ENCODE data around the gene TMEM150B. TPM values are rescaled to one million over a fixed set of nuclear protein-coding genes. Genes with fewer than 3 reads are reported as not detected.

TMEM150B gene
- polyA plus RNA-seq, 2 of the 4 experiments (the other 2 are of a cell fraction) = 0.26 to 0.39 TPM

DNA sequence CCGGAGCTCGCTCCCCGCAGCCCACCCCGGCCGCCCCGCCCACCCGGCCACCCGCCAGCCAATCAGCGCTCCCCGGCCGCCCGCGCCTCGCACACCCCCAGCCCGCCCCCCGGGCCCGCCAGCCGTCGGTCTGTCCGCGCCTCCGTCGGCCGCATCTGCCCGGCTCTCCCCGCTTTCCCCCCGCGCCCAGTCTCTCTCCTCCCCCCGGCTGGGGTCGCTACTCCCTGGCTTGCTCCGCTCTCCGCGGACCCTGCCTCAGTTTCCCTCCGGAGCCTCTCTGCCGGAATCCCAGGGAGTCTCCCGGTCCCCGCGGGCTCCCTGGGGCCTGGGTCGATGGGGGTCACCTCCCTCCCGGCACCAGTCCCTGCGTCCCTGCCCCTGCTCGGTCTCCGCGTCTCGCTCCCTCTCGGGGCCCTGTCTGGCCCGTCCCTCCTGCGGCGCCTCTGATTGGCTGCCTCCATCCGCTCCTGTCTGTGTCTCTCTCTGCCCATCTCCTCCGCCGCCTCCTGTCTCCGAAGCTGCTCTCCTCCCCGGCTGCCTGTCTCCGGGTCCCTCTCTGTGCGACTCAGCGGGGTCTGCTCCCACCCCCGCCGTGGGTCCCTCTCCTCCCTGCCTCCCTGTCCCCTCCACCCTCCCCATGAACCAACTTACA lies 44.6 kb upstream of the TMEM150B start (continued):
- TF ChIP-seq, protein P1, sequence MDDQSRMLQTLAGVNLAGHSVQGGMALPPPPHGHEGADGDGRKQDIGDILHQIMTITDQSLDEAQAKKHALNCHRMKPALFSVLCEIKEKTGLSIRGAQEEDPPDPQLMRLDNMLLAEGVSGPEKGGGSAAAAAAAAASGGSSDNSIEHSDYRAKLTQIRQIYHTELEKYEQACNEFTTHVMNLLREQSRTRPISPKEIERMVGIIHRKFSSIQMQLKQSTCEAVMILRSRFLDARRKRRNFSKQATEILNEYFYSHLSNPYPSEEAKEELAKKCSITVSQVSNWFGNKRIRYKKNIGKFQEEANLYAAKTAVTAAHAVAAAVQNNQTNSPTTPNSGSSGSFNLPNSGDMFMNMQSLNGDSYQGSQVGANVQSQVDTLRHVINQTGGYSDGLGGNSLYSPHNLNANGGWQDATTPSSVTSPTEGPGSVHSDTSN (IDR thresholded peaks at IDR 0.05) = peak; percentile 25; the same call in 1 of the 2 replicates
- no peak for TF ChIP-seq MAFK (IDR thresholded peaks at IDR 0.05; ENCODE audit: partially characterized antibody)
- TF ChIP-seq, protein P2, sequence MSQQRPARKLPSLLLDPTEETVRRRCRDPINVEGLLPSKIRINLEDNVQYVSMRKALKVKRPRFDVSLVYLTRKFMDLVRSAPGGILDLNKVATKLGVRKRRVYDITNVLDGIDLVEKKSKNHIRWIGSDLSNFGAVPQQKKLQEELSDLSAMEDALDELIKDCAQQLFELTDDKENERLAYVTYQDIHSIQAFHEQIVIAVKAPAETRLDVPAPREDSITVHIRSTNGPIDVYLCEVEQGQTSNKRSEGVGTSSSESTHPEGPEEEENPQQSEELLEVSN (IDR thresholded peaks at IDR 0.05; ENCODE audit: borderline replicate concordance, low read depth) = no peak
- TF ChIP-seq ZC3H11A (IDR thresholded peaks at IDR 0.05) = no peak
- TF ChIP-seq, protein P3, sequence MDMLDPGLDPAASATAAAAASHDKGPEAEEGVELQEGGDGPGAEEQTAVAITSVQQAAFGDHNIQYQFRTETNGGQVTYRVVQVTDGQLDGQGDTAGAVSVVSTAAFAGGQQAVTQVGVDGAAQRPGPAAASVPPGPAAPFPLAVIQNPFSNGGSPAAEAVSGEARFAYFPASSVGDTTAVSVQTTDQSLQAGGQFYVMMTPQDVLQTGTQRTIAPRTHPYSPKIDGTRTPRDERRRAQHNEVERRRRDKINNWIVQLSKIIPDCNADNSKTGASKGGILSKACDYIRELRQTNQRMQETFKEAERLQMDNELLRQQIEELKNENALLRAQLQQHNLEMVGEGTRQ (IDR thresholded peaks at IDR 0.05) = no peak
- TF ChIP-seq, protein P4, sequence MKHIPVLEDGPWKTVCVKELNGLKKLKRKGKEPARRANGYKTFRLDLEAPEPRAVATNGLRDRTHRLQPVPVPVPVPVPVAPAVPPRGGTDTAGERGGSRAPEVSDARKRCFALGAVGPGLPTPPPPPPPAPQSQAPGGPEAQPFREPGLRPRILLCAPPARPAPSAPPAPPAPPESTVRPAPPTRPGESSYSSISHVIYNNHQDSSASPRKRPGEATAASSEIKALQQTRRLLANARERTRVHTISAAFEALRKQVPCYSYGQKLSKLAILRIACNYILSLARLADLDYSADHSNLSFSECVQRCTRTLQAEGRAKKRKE (CRISPR knock-in tag; IDR thresholded peaks at IDR 0.05; ENCODE audit: low read depth) = no peak; the same call in 1 of the 2 replicates
- no peak for TF ChIP-seq HOXB5 (CRISPR knock-in tag; IDR thresholded peaks at IDR 0.05)

DNA sequence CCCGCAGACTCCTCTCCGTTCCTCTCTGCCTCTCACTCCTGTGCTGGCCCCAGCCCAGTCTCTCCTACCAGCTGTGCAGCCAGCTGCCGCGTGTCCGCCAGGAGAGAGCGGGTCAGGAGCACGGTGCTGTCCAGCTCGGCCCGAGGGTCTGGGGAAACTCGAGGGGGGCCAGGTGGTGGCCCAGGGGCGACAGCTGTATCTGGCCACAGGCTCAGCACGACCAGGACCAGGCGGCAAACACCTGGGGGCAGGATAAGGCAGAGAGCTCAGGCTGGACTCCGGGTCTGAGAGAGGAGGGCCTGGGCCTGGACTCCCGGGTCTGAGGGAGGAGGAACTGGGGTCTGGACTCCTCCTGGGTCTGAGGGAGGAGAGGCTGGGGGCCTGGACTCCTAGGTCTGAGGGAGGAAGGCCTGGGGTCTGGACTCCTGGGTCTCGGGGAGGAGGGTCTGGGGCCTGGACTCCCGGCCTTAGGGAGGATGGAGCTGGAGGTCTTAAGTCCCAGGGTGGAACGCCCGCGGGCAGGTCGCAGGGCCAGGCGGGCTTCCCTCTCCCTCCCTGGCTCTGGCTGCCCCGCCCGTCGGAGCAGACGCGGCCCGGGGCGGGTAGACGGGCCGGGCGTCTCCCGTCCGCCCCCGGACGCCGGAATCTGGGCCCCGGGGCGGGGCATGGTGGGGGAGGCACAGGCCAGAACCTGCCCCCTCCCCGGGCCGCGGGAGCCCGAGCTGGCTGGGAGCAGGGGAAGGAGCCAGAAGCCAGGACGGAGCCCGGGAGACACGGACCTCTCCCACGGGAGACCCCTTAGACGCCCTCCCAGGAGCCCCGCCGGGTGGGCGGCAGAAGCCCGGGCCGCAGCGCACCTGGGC lies 43.8 kb upstream of the TMEM150B start:
- ATAC-seq (peak; percentile 4 to 7; a peak in 3 of 6 replicates), FAIRE-seq (no peak), DNase-seq (ENCODE audit: low read depth in 1 of 2, low spot score in 1 of 2) (peak in 1 of 2 experiments; percentile 59)
- 28% methylated on average over 28 of the region's 54 CpGs for WGBS (ENCODE audit: missing lambda C conversion rate)
- Histone ChIP-seq H3K27ac (peak overlapping the region; percentile 91 to 96), H3K4me1 (peaks cover 53% of the 10 kb centered on the region), H3K4me3 (peak overlapping the region; percentile 85), H3K9me3 (no peaks in the 10 kb centered on the region), H3K4me2 (peak overlapping the region; percentile 93)
- POLR2A ChIA-PET = interaction anchor here (0.8 to 2.8 kb wide), 5 partner anchors 10 to 39 kb away, joined by 3 to 13 read pairs (median 4); partner anchors contain the start of genes KMT5C, TMEM238 and UBE2S
- CTCF ChIA-PET = interaction anchor here (0.6 to 14.8 kb wide), 9 partner anchors 9 to 228 kb away, joined by 3 to 105 read pairs (median 9); partner anchors contain the start of gene TMEM238
- TF ChIP-seq HOXB5 (CRISPR knock-in tag; IDR thresholded peaks at IDR 0.05) = no peak
- TF ChIP-seq BHLHE40 (IDR thresholded peaks at IDR 0.05; ENCODE audit: low read depth, low read length) = no peak
- TF ChIP-seq JUN (IDR thresholded peaks at IDR 0.05) = peak; percentile 34 to 38; a peak in 3 of 5 replicates
- no peak for TF ChIP-seq MAFK (IDR thresholded peaks at IDR 0.05; ENCODE audit: partially characterized antibody)
- TF ChIP-seq SMC3 (IDR thresholded peaks at IDR 0.05) = no peak
- TF ChIP-seq RARB (CRISPR knock-in tag; IDR thresholded peaks at IDR 0.05) = no peak
- no peak for TF ChIP-seq CBX8 (IDR thresholded peaks at IDR 0.05)
- TF ChIP-seq POLR2A (IDR thresholded peaks at IDR 0.05; ENCODE audit: low read length) = 0 out of 2 replicates have a peak, but pooled peaks have one; percentile 9
- TF ChIP-seq JUNB (IDR thresholded peaks at IDR 0.05) = no peak
- 0 out of 2 replicates have a peak, but pooled peaks have one; percentile 21 for TF ChIP-seq MAZ (IDR thresholded peaks at IDR 0.05; ENCODE audit: borderline replicate concordance, low read depth, low read length)
- no peak for TF ChIP-seq TFCP2L1 (CRISPR knock-in tag; IDR thresholded peaks at IDR 0.05)
- TF ChIP-seq ZFP36 (IDR thresholded peaks at IDR 0.05; ENCODE audit: borderline replicate concordance, partially characterized antibody) = peak; percentile 49
- no peak for TF ChIP-seq SREBF2 (IDR thresholded peaks at IDR 0.05)

DNA sequence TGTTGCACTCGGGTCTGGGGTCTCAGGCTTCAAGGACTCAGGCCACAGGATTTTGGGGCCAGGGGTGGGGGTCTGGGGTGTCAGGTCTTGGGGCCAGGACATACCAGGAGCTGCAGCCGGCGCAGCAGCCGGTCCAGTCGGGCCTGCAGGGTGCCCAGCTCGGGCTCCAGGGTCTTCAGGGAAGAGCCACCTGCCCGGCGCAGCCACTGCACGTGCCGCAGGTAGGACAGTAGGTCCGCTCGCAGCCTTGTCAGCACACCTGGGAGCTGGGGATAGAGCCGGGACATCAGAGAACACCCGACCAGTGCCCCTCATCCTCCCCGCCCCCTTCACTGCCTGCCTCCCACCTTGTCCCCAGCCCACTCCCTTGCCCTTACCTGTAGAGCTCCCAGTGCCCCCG lies 43.0 kb upstream of the TMEM150B start:
- H3K9me3 ChIP-seq = no peaks in the 10 kb centered on the region
- ChIA-PET CTCF (interaction anchor here (0.6 to 14.8 kb wide), 7 partner anchors 16 to 227 kb away, joined by 3 to 105 read pairs (median 10); partner anchors contain the start of gene TMEM238), POLR2A (interaction anchor here (0.5 to 2.8 kb wide), 4 partner anchors 11 to 29 kb away, joined by 3 to 13 read pairs (median 6); partner anchors contain the start of genes KMT5C and TMEM238)
- peaks cover 52% of the 10 kb centered on the region for H3K4me1 ChIP-seq
- 95% methylated on average over 16 of the region's 16 CpGs for WGBS (ENCODE audit: missing lambda C conversion rate)
- peak overlapping the region; percentile 91 to 96; a peak in 5 of 6 replicates for H3K27ac ChIP-seq
- peak overlapping the region; percentile 85 for H3K4me3 ChIP-seq
- ATAC-seq = no peak
- no peak for FAIRE-seq
- no peak for DNase-seq (ENCODE audit: low read depth in 1 of 2, low spot score in 1 of 2)
- peak in 1 of 2 experiments; percentile 29; a peak in 2 of 5 replicates for TF ChIP-seq JUN (IDR thresholded peaks at IDR 0.05)
- TF ChIP-seq RNF2 (IDR thresholded peaks at IDR 0.05; ENCODE audit: borderline replicate concordance, low read depth) = no peak
- H3K4me2 ChIP-seq = peak overlapping the region; percentile 93

Data from A549 (cell line).